Small intestine (tissue), 7 donors: ENCODE data around the gene CMTR1. TPM values are rescaled to one million over a fixed set of nuclear protein-coding genes. Genes with fewer than 3 reads are reported as not detected.
"Not testable (repeated sequence)": the region's sequence is repeated elsewhere in the genome, so short reads cannot be mapped to it uniquely, and the experiment has no call there.

Source experiments
- DNase-seq, 2 donors: peaks; one replicate each; pipeline versions ENCODE4 v3.0.0 to v3.0.0-alpha.2; 2013
- FAIRE-seq: peaks from 2 replicates; lab custom pipeline; 2012; peaks lifted over from hg19 to GRCh38; lab: Jason Lieb, UNC
- H3K27ac ChIP-seq, 3 donors: one replicate each; pipeline ENCODE4 v1.5.1; 2013; ENCODE audit warnings: low read length in 2 of 3, mild to moderate bottlenecking in 2 of 3, control low read depth in 1 of 3, inconsistent platforms in 1 of 3, low read depth in 1 of 3, moderate library complexity in 1 of 3
- H3K27me3 ChIP-seq, 3 donors: one replicate each; pipeline ENCODE4 v1.6.1; 2013; ENCODE audit warnings: low read length in 3 of 3, inconsistent platforms in 1 of 3; ENCODE audit not compliant: control insufficient read depth in 3 of 3, insufficient read depth in 3 of 3
- H3K36me3 ChIP-seq, 3 donors: one replicate each; pipeline ENCODE4 v1.6.1; 2013; ENCODE audit warnings: low read length in 3 of 3, inconsistent platforms in 1 of 3, low read depth in 1 of 3, mild to moderate bottlenecking in 1 of 3, moderate library complexity in 1 of 3; ENCODE audit not compliant: control insufficient read depth in 3 of 3, insufficient read depth in 2 of 3
- H3K4me1 ChIP-seq, 3 donors: one replicate each; pipeline ENCODE4 v1.6.1; 2013; ENCODE audit warnings: low read length in 2 of 3, inconsistent platforms in 1 of 3, low read depth in 1 of 3, mild to moderate bottlenecking in 1 of 3, moderate library complexity in 1 of 3; ENCODE audit not compliant: control insufficient read depth in 3 of 3, insufficient read depth in 2 of 3
- H3K4me3 ChIP-seq, 3 donors: one replicate each; pipeline ENCODE4 v1.5.1; 2013; ENCODE audit warnings: low read length in 3 of 3, control low read depth in 1 of 3, inconsistent platforms in 1 of 3, low read depth in 1 of 3, mild to moderate bottlenecking in 1 of 3, moderate library complexity in 1 of 3
- H3K9me3 ChIP-seq, 2 donors: one replicate each; pipeline ENCODE4 v1.6.1; 2013; ENCODE audit warnings: low read depth in 1 of 2, low read length in 1 of 2; ENCODE audit not compliant: control insufficient read depth in 2 of 2, insufficient read depth in 1 of 2
- WGBS, 3 donors: extraction: QIAGEN DNeasy Blood & Tissue Kit; methylation state at CpG; one replicate each; pipeline ENCODE4 v1.1.7; 2013; 5-methylcytosine and 5-hydroxymethylcytosine counted together
- polyA plus RNA-seq, 4 donors: library from polyadenylated mRNA; stranded (reverse) in 3 of 4; unstranded in 1 of 4; fragments of 200-250 nt in 3 of 4; fragments of 120-200 nt in 1 of 4; gene quantifications; one replicate each; pipeline versions ENCODE4 v1.2.1 to v1.2.3, GENCODE V29; 2013
- donor health status: healthy with polysubstance abuse.
- donor health status: control.
- donor health status: control.
- donor health status: Bipolar disorder and iron deficiency.
- donor health status: healthy.

Gene CMTR1
- polyA plus RNA-seq, 4 donors, result 10.8 to 28.7 (median 14.9) TPM

- Histone ChIP-seq H3K27ac (no peak overlapping the region), H3K9me3 (no peaks in the 10 kb centered on the region), H3K27me3 (no peaks in the 10 kb centered on the region), H3K36me3 (peaks cover 0 to 6% (median 0%) of the 10 kb centered on the region in 3 donors), H3K4me3 (no peak overlapping the region), H3K4me1 (no peaks in the 10 kb centered on the region)
- DNase-seq (no peak), FAIRE-seq (no peak)
These were observed 33.9 kb upstream of the CMTR1 start for GRCh38 chr6:37399131-37399530.

- DNase-seq, result no peak
- FAIRE-seq, result no peak
These were observed 33.1 kb upstream of the CMTR1 start for GRCh38 chr6:37399795-37400490.

GRCh38 chr6:37401658-37402057 lies 31.4 kb upstream of the CMTR1 start:
- H3K4me1 ChIP-seq, H3K27me3 ChIP-seq, FAIRE-seq, DNase-seq, H3K9me3 ChIP-seq, H3K36me3 ChIP-seq, H3K4me3 ChIP-seq, H3K27ac ChIP-seq: not testable (repeated sequence)

More at GRCh38 chr6:37399795-37400490, 33.1 kb upstream of the CMTR1 start:
- no peak overlapping the region for H3K4me3 ChIP-seq
- H3K27me3 ChIP-seq, result no peaks in the 10 kb centered on the region
- H3K9me3 ChIP-seq, result no peaks in the 10 kb centered on the region
- no peaks in the 10 kb centered on the region for H3K4me1 ChIP-seq
- WGBS, 3 donors, result 49 to 54% (median 53%) methylated on average over 4 of the region's 4 CpGs
- H3K36me3 ChIP-seq, result peaks cover 0 to 4% (median 0%) of the 10 kb centered on the region in 3 donors
- no peak overlapping the region for H3K27ac ChIP-seq

- H3K27ac ChIP-seq, result no peak overlapping the region
- no peaks in the 10 kb centered on the region for H3K27me3 ChIP-seq
- WGBS, 3 donors, result 40 to 61% (median 51%) methylated on average over 3 of the region's 3 CpGs
- no peak overlapping the region for H3K4me3 ChIP-seq
- DNase-seq (no peak), FAIRE-seq (no peak)
- H3K4me1 ChIP-seq, result no peaks in the 10 kb centered on the region
- H3K36me3 ChIP-seq, result no peaks in the 10 kb centered on the region
- no peaks in the 10 kb centered on the region for H3K9me3 ChIP-seq
These were observed 26.2 kb upstream of the CMTR1 start for GRCh38 chr6:37406726-37407341.

GRCh38 chr6:37407948-37408347 lies 25.1 kb upstream of the CMTR1 start:
- Histone ChIP-seq H3K27me3 (no peaks in the 10 kb centered on the region), H3K27ac (no peak overlapping the region), H3K36me3 (no peaks in the 10 kb centered on the region), H3K9me3 (no peaks in the 10 kb centered on the region), H3K4me3 (no peak overlapping the region), H3K4me1 (no peaks in the 10 kb centered on the region)
- 70 to 73% (median 72%) methylated on average over 5 of the region's 5 CpGs for WGBS, 3 donors
- DNase-seq (no peak), FAIRE-seq (no peak)

GRCh38 chr6:37409501-37409900 lies 23.5 kb upstream of the CMTR1 start:
- 89 to 94% (median 91%) methylated on average over 1 of the region's 1 CpG for whole genome bisulfite sequencing, 3 donors
- H3K9me3 ChIP-seq, result no peaks in the 10 kb centered on the region
- H3K4me1 ChIP-seq, result no peaks in the 10 kb centered on the region
- H3K27me3 ChIP-seq, result no peaks in the 10 kb centered on the region
- H3K36me3 ChIP-seq, result no peaks in the 10 kb centered on the region
- no peak for DNase-seq
- H3K4me3 ChIP-seq, result no peak overlapping the region
- H3K27ac ChIP-seq, result no peak overlapping the region
- no peak for FAIRE-seq

GRCh38 chr6:37417393-37417792 lies 15.6 kb upstream of the CMTR1 start:
- no peaks in the 10 kb centered on the region for H3K27me3 ChIP-seq
- H3K9me3 ChIP-seq, result peaks cover 0 to 5% of the 10 kb centered on the region in 2 donors
- H3K27ac ChIP-seq, result no peak overlapping the region
- H3K36me3 ChIP-seq, result no peaks in the 10 kb centered on the region
- no peak overlapping the region for H3K4me3 ChIP-seq
- DNase-seq, result no peak
- 75 to 98% (median 77%) methylated on average over 2 of the region's 2 CpGs for WGBS, 3 donors
- no peaks in the 10 kb centered on the region for H3K4me1 ChIP-seq
- no peak for FAIRE-seq

- no peak for FAIRE-seq
- 37 to 58% (median 56%) methylated on average over 5 of the region's 5 CpGs for WGBS, 3 donors
These were observed 14.3 kb upstream of the CMTR1 start for GRCh38 chr6:37418722-37419121.

More at GRCh38 chr6:37418722-37419121, 14.3 kb upstream of the CMTR1 start:
- Histone ChIP-seq H3K27ac (no peak overlapping the region), H3K4me3 (no peak overlapping the region), H3K36me3 (no peaks in the 10 kb centered on the region), H3K27me3 (no peaks in the 10 kb centered on the region), H3K9me3 (peaks cover 0 to 5% of the 10 kb centered on the region in 2 donors), H3K4me1 (no peaks in the 10 kb centered on the region)
- DNase-seq, result peak in 1 of 2 donors; percentile 59
